Mammary epithelial cell (primary cell): ENCODE results near the gene TAF3.

Experiments
- CTCF ChIP-seq, 2 donors: IDR thresholded peaks in 1 of 2; conservative IDR thresholded peaks in 1 of 2; 2 replicates each; pipeline ENCODE4 v1.5.1; 2011 to 2012; ENCODE audit warnings: inconsistent platforms in 2 of 2, low read length in 2 of 2, mild to moderate bottlenecking in 2 of 2, control low read depth in 1 of 2, low read depth in 1 of 2; ENCODE audit not compliant: insufficient read depth in 1 of 2; ENCODE audit errors: extremely low read depth in 1 of 2
- EZH2 ChIP-seq: IDR thresholded peaks from 2 replicates; pipeline ENCODE4 v1.6.1; 2012; ENCODE audit warnings: low read length, inconsistent platforms, borderline replicate concordance

- TF ChIP-seq CTCF (conservative IDR thresholded peaks at IDR 0.05 in 1 of 2, IDR thresholded peaks at IDR 0.05 in 1 of 2; ENCODE audit: extremely low read depth in 1 of 2, insufficient read depth in 1 of 2, low read depth in 1 of 2, low read length in 2 of 2): no peak
- no peak for TF ChIP-seq EZH2
These were observed 166.0 kb downstream of the TAF3 start for GRCh38 chr10:7984325-7984724.
